Brain pericyte (primary cell): ENCODE results near the gene GDPD3.

ENCODE experiments used
- DNase-seq: peaks from one replicate; pipeline ENCODE4 v3.0.0-alpha.2; 2012; ENCODE audit warnings: low read depth, low spot score

Gene GDPD3

GRCh38 chr16:30095166-30096078, 17.9 kb downstream of the GDPD3 start:
- no peak for DNase-seq

- DNase-seq = no peak
Measured at GRCh38 chr16:30094541-30095165, 18.7 kb downstream of the GDPD3 start.

- DNase-seq = peak; percentile 13
Measured at GRCh38 chr16:30092373-30093010, 20.8 kb downstream of the GDPD3 start.

- peak; percentile 36 for DNase-seq
Measured at GRCh38 chr16:30091474-30092372, 21.6 kb downstream of the GDPD3 start, which contains the start of gene TBX6. TBX6 (minus strand) TSS chr16:30091924; CDS start chr16:30091193, 731 bp downstream.

GRCh38 chr16:30090610-30091331, 22.6 kb downstream of the GDPD3 start:
- DNase-seq = no peak

- DNase-seq = no peak
Measured at GRCh38 chr16:30088832-30089624, 24.3 kb downstream of the GDPD3 start.

- DNase-seq = no peak
Measured at GRCh38 chr16:30088237-30088831, 25.0 kb downstream of the GDPD3 start.

- no peak for DNase-seq
Measured at GRCh38 chr16:30087181-30087898, 26.0 kb downstream of the GDPD3 start.

- DNase-seq = no peak
Measured at GRCh38 chr16:30086291-30087140, 26.8 kb downstream of the GDPD3 start.

- no peak for DNase-seq
Measured at GRCh38 chr16:30085820-30086219, 27.5 kb downstream of the GDPD3 start.

- no peak for DNase-seq
Measured at GRCh38 chr16:30085247-30085646, 28.1 kb downstream of the GDPD3 start.

GRCh38 chr16:30084816-30085159, 28.5 kb downstream of the GDPD3 start:
- no peak for DNase-seq

GRCh38 chr16:30084096-30084815, 29.1 kb downstream of the GDPD3 start:
- DNase-seq = no peak

- no peak for DNase-seq
Measured at GRCh38 chr16:30083216-30084055, 29.9 kb downstream of the GDPD3 start.

GRCh38 chr16:30082545-30083090, 30.7 kb downstream of the GDPD3 start:
- no peak for DNase-seq

- DNase-seq = no peak
Measured at GRCh38 chr16:30079480-30079879, 33.9 kb downstream of the GDPD3 start.
